ENCODE results near the gene PCNX1. TPM values are rescaled to one million over a fixed set of nuclear protein-coding genes. Genes with fewer than 3 reads are reported as not detected.
"Not testable (repeated sequence)": the region's sequence is repeated elsewhere in the genome, so short reads cannot be mapped to it uniquely, and the experiment has no call there.

Gene PCNX1
- total RNA-seq, 1 donor from 2014 or later, result 155 TPM

DNA sequence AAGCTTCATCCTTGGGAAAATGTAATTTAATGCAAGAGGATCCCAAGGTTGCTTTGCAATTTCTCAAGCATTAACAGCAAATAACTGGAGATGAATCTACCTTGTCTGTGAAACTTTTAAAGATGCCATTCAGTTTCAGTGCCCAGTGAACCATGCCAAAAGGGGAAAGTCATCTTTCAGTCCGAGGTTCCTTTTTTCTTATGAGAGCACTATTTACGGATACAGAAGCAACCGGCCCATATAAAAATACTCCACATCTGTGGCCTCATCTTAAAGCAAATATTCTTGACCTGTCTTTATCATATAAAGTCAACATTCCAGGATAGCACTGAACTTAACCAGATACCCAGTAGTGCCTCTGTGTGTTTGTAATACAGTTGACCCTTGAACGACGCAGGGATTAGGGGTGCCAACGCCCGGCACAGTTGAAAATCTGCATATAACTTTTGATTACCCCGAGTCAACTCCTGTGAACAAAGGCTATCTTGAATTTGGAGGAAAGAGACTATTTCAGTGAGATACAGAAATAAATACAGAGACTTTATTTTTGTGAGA lies 209.4 kb downstream of the PCNX1 start:
- no peak for FAIRE-seq
- no peak for DNase-seq (ENCODE audit: low spot score in 2 of 2)

- FAIRE-seq, result no peak
These were observed 210.8 kb downstream of the PCNX1 start for GRCh38 chr14:71117839-71118743.

GRCh38 chr14:71119075-71119474 lies 211.8 kb downstream of the PCNX1 start:
- no peak for FAIRE-seq
- no peak for DNase-seq (ENCODE audit: low spot score in 2 of 2)

More at GRCh38 chr14:71117839-71118743, 210.8 kb downstream of the PCNX1 start:
- DNase-seq (ENCODE audit: low spot score in 2 of 2), result no peak

DNA sequence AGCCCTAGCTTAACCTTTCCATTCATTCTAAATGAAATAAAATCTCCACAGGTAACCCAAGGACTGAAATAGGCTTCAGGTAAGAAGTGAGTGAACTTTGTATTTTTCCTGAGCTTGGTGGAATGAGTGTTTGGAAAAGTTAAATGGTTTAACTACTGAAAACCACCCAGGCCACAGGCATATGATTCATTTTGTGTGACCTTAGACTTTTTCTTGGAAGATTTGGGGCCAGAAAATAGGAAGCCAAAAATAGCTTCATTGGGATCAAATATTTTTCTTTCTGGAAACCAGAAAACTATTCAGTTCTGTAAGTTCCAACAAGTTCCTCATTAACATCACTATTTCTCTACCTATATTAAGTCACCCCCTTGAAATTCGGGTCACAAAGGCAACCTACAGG lies 212.6 kb downstream of the PCNX1 start:
- FAIRE-seq (no peak), DNase-seq (ENCODE audit: low spot score in 2 of 2) (no peak)

GRCh38 chr14:71121001-71121400 lies 213.7 kb downstream of the PCNX1 start:
- DNase-seq (ENCODE audit: low spot score in 2 of 2) (no peak), FAIRE-seq (no peak)

- no peak for FAIRE-seq
- DNase-seq (ENCODE audit: low spot score in 2 of 2), result no peak
These were observed 214.5 kb downstream of the PCNX1 start for GRCh38 chr14:71121711-71122110.

DNA sequence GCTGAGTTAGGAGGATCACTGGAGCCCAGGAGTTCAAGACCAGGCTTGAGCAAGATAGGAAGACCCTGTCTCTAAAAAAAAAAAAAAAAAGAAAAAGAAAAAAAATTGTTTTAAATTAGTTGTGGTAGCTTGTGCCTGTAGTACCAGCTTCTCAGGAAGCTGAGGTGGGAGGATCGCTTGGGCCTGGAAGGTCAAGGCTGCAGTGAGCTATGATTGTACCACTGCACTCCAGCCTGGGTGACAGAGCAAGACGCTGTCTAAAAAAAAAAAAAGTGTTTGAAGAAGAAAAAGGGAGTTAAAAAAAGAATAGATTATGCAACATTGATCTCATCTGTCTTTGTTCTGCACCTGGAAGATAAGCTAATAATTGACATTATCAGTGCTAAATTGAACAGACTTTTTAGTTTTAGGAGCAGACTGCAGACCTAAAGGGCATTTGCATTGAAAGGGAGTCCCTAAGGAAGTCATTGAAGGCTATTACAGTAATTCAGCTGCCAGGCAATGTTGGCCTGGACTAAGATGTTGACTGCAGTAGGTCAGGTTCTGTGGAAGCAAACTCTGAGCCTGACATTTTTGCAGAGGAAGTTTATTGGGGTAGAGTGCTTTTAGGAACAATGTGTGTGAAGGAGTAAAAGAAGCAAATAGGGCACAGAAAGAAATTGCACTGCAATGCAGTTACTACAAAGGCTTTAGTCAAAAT lies 215.8 kb downstream of the PCNX1 start:
- no peak for DNase-seq (ENCODE audit: low spot score in 2 of 2)

DNA sequence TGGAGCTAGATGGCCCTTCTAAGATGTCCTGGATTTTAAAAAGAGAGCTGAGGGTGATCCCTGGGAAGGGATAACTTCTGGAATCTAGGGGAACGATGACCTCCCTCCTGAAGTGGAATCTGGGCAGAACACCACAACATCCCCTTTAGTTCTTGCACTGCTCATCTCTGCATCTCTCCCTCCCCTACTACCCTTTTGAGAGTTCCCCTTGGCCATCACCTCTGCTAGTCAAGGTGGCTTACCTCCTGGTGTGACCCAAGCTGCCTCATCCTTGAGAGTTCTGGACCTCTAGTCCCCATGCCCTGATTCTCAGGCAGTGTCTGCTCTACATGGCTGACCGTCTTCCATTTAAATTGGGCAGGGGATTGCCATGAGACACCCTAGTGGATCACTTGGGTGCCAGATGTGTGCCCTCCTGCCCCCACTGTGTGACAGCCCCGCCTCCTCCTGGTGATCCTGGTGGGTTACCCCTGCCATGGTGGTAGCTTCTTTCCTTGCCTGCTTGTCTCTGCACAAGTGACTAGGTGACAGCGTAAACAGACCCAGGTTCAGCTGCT lies 216.4 kb downstream of the PCNX1 start:
- DNase-seq (ENCODE audit: low spot score in 2 of 2), result no peak
- FAIRE-seq, result no peak

More for the DNA sequence above, 215.8 kb downstream of the PCNX1 start:
- no peak for FAIRE-seq

DNA sequence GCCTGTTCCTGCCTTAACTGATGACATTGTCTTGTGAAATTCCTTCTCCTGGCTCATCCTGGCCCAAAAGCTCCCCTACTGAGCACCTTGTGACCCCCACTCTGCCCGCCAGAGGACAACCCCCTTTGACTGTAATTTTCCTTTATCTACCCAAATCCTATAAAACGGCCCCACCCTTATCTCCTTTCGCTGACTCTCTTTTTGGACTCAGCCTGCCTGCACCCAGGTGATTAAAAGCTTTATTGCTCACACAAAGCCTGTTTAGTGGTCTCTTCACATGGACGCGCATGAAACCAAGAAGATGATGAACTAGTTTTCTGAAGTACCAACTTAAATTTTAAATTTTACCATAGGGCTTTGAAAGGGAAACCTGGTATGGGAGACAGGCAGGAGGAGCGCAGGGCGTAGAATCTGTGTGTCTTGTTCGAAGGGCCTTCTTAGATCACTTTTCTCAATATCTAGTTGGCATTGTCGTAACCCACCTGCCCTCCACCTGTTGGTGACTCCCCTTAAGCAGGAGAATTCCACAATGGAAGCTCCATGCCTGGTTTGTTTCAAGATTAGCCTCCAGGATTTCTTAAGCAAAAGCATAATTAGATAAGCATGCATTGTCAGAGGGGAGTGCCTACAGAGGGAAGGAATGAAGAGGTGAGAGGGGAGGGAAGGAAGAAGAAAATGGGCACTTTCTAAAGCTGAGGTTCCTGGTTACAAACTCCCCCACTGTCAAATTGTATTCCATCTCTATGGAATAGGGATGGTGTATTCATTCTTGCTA lies 222.6 kb downstream of the PCNX1 start:
- FAIRE-seq, result not testable (repeated sequence)

GRCh38 chr14:71130491-71131179 lies 223.4 kb downstream of the PCNX1 start:
- DNase-seq (ENCODE audit: low spot score in 2 of 2), result no peak

More for the DNA sequence above, 222.6 kb downstream of the PCNX1 start:
- not testable (repeated sequence) for DNase-seq (ENCODE audit: low spot score in 2 of 2)

GRCh38 chr14:71133296-71133695 lies 226.0 kb downstream of the PCNX1 start:
- FAIRE-seq, result no peak
- DNase-seq (ENCODE audit: low spot score in 2 of 2), result no peak

More at GRCh38 chr14:71130491-71131179, 223.4 kb downstream of the PCNX1 start:
- no peak for FAIRE-seq

DNA sequence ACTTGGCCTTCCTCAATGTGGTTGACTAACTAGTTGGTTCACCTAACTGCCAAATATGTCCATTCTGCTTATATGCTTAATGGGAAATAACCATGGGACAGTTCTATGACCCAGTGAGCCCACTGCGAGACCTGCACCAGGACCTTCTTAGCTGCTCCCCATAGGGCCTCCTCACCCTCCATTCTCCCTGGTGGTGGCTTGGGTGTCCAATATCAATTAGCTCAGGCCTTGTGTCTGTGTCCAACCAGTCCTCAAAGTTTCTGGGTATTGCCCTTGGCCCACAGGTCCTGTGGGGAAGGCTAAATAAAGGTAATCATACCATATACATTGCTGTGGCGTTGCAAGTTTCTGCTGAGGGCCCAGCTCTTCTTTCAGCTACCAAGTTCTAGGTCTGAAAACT lies 228.2 kb downstream of the PCNX1 start:
- FAIRE-seq (no peak), DNase-seq (ENCODE audit: low spot score in 2 of 2) (no peak)

GRCh38 chr14:71135911-71136310 lies 228.7 kb downstream of the PCNX1 start:
- DNase-seq (ENCODE audit: low spot score in 2 of 2) (no peak), FAIRE-seq (no peak)

DNA sequence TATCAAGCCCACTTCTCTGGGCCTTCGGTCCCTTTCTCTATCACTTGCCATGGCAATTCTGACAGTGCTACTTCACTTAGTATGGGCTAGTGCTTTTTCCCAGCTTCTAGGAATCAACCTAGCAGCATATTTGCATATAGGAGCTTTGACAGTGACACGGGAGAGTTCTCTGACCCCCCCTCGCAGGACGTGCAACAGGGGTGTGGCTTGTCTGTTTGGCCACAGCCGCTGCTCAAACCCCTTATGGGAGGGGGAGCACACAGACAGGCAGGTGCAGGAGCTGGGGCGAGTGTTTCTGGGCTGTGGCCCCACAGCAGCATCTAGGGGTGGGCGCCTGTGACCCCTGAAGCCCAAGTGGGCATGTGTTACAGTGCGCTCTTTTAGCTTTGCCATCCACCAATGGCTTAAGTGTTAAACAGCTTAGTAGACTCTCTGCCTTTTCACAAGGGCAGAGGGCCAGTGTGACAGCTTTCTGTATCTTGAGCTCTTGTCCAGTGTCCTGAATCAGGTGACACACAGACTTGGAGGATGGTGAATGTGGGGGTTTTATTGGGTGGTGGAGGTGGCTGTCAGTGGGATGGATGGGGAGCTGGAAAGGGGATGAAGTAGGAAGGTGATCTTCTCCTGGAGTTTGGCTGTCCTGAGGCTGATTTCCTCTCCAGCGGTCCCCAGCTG lies 229.3 kb downstream of the PCNX1 start:
- no peak for DNase-seq (ENCODE audit: low spot score in 2 of 2)
- no peak for FAIRE-seq

DNA sequence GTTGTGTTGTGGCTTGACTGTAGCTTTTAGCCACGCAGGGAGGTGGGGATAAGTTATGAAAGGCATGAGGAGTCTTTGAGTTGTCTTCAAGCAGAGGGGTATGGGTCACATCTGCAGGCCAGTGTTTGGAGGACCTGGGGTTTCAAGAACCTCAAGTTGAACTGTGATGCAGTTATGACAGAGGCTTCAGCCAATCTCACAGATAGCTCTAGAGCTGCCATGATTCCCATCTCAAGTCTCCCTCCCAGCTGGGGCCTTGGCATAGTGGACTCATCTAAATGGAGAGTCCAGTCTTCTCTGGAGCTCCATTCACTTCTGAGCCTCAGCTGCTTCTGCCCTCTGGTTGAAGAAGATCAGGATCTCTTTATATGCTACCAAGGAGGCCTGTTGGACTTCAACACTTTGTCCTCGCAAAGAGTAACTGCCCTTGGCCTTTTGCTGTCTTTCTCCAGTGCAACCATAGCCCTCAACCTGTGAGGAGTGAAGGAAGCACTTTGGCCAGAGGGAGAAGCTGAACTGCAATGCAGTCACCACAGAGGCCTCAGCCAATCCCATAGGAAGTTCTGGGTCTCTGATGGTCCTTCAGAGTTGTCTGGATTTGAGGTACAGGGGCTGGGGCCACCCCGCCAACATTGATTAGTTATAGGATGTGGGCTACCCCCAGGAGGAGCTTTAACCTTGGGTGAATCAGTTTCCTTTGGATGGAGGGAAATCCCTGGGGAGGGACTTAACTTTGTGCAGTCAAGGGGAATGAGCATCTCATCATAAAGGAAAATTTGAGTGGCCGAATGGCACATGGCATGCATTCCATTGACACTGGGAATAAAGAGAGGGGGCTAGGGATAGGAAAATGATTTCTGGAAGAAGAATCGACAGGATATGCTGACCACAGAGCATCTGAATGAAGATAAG lies 230.5 kb downstream of the PCNX1 start:
- DNase-seq (ENCODE audit: low spot score in 2 of 2), result no peak
- FAIRE-seq, result no peak

- DNase-seq (ENCODE audit: low spot score in 2 of 2) (peak; percentile 20 to 69), FAIRE-seq (no peak)
These were observed 231.4 kb downstream of the PCNX1 start for GRCh38 chr14:71138448-71139293.
